Measurements from ENCODE around the gene NCOA3.
"Not testable (repeated sequence)": the region's sequence is repeated elsewhere in the genome, so short reads cannot be mapped to it uniquely, and the experiment has no call there.

NCOA3 gene

DNA sequence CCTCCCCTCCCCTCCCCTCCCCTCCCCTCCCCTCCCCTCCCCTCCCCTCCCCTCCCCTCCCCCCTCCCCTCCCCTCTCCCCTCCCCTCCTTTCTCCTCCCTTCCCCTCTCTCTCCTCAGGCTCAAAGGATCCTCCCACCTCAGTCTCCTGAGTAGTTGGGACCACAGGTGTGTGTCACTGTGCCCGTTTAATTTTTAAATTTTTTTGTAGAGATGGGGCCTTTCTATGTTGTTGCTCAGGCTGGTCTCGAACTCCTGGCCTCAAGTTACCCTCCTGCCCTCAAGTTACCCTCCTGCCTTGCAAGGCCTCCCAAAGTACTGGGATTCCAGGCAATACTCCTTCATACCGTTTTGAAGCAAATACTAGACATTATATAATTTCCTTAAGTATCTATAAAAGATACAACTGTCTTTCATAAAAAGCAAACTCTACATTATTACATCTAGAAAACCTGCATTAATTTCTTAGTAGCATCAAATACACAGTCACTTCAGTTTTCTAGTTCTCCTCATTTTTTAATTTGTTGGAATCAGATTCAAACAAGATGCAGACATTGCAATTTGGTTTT, 39.8 kb downstream of the NCOA3 start:
- no peak for DNase-seq

DNA sequence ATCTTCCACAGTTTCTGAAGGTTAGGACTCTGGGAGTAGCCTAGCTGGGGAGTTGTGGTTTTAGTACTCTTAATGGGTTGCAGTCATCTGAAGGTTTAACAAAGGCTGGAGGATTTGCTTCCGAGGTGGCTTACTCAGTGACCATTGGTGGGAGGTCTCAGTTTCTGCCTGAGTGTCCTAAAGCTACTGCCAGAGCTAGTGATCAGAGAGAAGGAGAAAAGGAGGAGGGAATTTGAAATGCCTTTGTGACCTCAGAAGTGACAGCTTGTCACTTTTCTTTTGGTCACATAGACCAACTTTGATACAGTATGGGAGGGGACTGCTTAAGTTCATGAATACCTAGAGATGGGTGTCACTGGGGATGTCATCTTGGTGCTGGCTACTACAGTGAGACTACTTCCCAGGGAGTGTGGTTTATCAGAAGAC, 41.3 kb downstream of the NCOA3 start:
- DNase-seq = no peak

DNA sequence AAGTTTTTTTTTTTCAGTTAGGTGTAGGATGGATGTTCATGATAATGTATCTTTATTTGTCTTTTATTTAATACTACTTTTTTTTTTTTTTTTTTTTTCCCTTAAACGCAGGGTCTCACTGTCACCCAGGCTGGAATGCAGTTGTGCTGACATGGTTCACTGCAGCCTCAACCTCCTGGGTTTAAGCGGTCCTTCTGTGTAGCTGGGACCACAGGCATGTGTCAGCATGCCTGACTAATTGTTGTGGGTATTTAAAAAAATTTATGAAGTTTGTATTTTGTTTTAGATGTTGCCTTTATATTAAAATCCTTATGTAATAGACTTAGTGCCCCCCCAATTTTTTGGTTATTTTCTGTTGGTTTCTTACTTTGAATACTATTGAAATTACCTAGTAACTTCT, 42.6 kb downstream of the NCOA3 start:
- DNase-seq = no peak

DNA sequence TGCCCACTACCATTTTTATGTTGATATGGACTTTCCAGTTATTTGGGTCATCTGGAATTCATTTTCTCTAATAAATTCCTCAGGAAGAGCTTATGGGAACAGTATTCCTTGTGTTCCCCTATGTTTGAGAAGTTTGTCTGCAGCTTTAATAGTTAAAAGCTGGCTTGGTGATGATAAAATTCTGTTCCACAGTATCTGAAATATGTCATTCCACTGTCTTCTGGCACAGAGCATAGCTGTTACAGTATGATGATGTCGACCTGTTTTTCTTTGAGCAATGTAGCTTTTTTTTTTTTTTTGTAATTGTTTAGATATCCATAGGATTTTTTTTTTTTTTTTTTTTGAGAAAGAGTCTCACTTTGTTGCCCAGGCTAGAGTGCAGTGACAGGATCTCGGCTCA, 43.2 kb downstream of the NCOA3 start:
- no peak for DNase-seq

DNA sequence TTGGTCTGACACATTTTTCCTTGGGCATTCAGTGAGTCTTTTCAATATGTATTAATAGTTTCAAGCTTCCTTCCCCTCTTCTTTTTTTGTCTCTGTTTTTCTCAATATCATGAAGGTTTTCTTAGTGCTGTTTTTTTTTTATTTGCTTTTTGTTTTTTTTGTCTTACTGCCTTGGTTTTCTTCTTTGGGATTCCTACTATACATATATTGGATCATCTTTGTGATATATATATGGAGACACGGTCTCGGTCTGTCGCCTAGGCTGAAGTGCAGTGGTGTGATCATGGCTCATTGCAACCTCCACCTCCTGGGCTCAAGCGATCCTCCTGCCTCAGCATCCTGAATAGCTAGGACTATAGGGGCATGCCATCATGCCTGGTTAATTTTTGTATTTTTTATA, 43.8 kb downstream of the NCOA3 start:
- no peak for DNase-seq

DNA sequence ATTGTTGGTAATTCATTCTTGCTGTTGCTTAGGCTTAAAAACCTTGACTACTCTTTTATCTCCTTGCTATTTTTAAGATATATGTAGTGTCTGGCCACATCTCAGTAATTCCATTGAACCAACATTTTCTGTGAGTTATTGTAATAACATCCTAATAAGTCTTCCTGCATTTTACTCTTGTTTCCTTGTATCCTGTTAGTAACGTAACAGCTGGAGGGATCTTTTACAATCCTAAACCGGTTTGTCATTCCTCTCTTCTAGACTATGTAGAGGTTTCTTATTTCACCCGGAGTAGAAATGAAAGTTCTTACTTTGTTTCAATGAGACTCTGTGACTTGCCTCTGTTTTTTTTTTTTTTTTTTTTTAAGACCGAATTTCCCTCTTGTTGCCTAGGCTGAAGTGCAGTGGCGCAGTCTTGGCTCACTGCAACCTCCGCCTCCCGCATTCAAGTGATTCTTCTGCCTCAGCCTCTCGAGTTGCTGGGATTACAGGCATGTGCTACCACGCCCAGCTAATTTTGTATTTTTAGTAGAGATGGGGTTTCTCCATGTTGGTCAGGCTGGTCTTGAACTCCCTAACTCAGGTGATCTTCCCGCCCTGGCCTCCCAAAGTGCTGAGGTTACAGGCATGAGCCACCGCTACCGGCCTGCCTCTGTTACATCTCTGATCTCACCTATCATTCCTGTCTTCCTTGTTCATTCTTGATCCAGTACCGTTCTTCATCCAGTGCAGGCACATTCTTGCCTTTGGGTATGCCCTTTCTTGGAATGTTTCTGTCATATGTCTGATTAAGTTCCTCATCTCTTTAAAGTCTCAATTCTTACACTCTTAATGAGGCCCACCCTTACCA, 44.7 kb downstream of the NCOA3 start:
- no peak for DNase-seq

DNA sequence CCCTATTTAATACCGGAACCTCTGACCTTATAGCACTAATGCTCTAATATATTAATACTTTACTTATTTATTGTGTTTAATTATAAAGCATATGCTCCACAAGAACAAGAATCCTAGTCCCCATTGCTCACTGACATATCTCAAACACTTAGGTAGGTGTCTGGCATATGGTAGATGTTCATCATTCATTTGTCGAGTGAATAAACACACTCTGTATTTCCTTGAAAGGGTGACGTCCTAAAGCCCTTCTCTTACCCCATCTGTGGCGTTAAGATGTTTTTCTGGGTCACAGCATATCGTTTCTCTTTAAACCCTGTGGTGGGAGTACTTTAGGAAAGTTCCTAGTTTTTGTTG, 45.3 kb downstream of the NCOA3 start:
- no peak for DNase-seq

DNA sequence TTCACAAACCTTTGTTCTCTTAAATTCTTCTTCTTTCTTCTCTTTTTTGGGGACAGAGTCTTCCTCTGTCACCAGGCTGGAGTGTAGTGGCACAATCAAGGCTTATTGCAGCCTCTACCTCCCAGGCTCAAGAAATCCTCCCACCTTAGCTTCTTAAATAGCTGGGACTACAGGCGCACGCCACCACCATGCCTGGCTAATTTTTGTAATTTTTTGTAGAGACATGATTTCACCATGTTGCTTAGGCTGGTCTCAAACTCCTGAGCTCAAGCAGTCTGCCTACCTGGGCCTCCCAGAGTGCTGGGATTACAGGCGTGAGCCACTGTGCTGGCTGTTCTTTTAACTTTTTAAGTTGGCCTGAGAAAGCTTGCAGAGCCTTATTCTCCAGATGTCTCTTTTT, 48.0 kb downstream of the NCOA3 start:
- no peak for DNase-seq

DNA sequence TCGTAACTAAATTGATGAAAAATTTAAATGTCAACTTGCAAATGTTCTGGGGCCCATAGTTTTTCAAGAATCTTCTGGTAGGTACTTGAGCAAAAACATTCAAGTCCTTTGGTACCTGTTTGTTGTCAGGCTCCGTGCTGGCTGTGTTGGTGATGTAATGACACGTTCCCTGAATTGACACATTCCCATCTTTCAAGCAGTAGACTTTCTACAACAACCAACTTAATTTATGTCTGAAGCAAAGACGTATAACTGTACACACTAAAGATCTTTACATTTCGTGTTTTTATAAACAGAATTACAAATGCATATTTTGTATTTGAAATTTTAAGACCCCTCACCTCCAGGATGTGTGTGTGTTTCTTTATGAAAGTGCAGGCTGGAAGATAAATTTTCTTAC, 49.5 kb downstream of the NCOA3 start:
- DNase-seq = no peak

DNA sequence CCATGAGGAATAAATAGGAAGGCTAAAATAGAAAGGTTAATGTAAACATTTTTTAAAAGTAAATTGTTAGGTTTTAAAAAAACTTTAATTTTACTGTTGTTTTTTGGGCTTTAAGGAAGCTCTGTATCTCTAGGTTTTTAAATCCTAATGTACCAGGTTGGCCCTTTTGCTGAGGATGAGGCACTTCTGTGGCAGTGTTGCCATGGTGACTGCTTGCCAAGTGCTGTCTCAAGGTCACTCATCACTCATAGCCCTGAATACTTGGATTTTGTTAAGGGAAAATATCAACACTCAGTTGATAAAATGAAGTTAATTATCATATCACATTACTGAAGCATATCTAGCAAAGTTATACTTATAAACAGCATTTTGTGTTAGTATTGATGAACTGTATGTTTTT, 50.2 kb downstream of the NCOA3 start:
- DNase-seq = no peak

DNA sequence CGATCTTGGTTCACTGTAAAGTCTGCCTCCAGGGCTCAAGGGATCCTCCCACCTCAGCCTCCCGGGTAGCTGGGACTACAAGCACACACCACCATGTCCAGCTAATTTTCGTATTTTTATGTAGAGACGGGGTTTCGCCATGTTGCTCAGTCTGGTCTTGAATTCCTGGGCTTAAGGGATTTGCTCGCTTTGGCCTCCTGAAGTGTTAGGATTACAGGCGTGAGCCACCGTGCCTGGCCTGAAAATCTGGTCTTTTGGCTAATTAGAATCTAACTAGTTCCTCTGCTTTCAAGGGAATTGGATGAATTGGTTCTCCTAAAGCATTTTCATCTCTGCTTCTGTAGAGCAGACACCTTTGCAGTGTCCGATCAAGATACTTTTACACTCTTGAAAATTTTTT, 51.3 kb downstream of the NCOA3 start:
- no peak for DNase-seq

DNA sequence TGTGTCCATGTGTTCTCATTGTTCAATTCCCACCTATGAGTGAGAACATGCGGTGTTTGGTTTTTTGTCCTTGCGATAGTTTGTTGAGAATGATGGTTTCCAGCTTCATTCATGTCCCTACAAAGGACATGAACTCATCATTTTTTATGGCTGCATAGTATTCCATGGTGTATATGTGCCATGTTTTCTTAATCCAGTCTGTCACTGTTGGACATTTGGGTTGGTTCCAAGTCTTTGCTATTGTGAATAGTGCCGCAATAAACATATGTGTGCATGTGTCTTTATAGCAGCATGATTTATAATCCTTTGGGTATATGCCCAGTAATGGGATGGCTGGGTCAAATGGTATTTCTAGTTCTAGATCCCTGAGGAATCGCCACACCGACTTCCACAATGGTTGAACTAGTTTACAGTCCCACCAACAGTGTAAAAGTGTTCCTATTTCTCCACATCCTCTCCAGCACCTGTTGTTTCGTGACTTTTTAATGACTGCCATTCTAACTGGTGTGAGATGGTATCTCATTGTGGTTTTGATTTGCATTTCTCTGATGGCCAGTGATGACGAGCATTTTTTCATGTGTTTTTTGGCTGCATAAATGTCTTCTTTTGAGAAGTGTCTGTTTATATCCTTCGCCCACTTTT, 52.0 kb downstream of the NCOA3 start:
- not testable (repeated sequence) for DNase-seq

DNA sequence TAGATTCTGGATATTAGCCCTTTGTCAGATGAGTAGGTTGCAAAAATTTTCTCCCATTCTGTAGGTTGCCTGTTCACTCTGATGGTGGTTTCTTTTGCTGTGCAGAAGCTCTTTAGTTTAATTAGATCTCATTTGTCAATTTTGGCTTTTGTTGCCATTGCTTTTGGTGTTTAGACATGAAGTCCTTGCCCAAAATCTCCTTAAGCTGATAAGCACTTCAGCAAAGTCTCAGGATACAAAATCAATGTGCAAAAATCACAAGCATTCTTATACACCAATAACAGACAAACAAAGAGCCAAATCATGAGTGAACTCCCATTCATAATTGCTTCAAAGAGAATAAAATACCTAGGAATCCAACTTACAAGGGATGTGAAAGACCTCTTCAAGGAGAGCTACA, 52.6 kb downstream of the NCOA3 start:
- not testable (repeated sequence) for DNase-seq

DNA sequence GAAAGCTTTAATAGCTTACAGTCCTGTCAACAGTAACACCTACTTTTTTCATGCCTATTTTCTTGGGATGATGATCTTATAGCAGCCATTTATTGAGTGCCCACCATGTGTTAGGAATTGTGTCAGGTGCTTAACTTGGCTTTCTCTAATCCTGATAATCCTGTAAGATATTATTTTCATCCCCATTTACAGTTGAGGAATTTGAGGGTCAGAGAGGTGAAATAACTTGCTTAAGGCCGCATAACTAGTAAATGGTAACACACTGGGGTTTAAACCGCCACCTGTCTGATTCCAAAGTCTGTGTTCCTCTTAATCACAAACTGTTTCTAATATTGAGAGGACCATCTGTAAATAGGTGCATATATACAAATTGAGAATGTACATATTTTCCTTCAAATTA, 55.5 kb downstream of the NCOA3 start:
- no peak for DNase-seq

DNA sequence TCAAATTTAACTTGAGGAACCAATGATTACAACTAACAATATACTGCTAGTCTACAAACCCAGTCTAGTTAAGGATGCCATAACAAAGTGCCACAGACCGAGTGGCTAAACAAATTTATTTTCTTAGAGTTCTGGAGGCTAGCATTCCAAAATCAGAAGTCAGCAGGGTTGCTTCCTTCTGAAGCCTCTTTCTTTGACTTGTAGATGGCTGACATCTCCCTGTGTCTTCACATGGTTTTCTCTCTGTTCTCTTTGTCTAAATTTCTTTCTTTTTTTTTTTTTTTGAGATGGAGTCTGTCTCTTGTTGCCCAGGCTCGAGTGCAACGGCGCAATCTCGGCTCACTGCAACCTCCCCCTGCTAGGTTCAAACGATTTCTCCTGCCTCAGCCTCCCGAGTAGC, 56.1 kb downstream of the NCOA3 start:
- no peak for DNase-seq

DNA sequence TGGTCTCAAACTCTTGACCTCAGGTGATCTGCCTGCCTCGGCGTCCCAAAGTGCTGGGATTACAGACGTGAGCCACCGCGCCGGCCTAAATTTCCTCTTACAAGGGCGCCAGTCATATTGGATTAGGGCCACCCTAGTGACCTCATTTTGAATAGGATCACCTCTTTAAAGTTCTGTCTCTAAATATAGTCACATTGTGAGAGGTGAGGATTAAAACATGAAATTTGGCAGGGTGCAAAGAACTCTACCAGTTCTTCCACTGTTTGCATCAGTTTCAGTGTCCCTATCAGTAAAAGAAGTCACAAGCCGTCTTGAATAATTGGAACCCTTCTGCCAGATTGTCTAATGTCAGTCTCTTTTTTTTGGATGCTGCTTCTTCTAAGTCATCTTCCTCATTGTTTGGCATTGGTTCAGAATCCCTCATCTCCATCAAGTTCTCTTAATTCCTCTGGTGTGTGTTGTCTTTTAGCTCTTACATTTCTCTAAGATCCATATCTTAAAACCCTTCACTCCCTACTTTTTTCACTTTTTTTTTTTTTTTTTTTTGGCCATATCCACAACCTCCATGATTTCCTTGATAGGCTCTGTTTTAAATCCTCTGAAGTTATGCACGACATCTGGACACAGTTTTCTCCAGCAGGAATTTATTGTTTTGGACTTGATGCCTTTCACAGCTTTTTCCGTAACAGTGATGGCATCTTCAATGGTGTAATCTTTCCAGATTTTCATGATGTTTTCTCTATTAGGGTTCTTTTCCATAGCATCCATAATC, 56.8 kb downstream of the NCOA3 start:
- DNase-seq = no peak

DNA sequence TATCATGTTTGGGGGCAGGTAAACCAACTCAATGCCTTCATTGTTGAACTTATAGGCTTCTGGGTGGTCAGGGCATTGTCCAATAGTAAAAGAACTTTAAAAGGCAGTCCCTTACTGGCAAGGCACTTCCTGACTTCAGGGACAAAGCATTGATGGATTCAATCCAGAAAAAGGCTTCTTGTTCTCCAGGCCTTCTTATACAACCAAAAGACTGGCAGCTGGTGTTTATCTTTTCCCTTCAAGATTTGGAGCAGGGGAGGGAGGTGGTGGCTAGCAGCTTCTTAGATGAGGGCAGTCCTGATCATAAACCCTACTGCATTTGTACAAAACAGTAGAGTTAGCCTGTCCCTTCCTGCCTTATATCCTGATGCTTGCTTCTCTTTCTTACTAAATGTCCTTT, 57.5 kb downstream of the NCOA3 start:
- no peak for DNase-seq

DNA sequence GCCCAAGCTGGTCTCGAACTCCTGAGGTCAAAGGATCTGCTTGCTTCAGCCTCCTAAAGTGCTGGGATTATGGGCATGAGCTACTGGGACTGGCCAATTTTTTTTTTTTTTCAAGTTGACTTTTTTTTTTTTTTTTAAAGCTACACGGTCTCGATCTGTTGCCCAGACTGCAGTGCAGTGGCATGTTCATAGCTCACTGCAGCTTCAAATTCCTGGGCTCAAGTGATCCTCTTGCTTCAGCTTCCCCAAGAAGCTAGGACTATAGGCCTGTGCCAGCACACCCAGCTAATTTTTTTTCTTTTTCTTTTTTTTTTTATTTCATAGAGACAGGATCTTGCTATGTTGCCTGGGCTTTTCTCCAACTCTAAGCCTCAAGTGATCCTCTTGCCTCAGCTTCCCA, 59.5 kb downstream of the NCOA3 start:
- no peak for DNase-seq

DNA sequence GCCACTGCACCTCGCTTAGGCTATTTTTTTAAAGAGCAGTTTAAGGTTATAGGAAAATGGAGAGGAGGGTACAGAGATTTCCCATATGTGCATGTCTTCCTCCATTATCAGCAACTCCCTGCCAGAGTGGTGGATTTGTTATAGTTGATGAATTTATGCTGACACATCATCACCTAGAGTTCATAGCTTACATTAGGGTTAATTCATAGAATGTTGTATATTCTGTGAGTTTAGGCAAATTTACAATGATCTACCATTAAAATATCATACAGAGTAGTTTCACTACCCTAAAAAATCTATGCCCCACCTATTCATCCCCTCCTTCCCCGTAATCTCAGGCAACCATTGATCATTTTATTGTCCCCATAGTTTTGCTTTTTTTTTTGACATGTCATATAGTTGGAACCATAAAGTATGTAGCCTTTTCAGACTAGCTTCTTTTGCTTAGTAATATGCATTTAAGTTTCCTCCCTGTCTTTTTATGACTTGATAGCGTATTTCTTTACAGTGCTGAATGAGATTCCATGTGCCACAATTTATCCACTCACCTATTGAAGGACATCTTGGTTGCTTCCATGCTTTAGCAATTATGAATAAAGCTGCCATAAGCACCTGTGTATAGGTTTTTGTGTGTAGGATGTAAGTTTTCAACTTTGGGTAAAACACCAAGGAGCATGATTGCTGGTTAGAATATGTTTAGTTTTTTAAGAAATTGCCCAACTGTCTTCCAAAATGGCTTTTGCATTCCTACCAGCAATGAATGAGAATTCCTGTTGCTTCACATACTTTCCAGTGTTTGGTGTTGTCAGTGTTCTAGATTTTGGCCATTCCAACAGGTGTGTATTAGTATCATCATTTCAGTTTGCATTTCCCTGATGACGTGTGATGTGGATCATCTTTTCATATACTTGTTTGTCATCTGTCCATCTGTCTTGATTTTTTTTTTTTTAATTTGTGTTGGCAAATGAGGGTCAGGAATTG, 60.2 kb downstream of the NCOA3 start:
- no peak for DNase-seq

DNA sequence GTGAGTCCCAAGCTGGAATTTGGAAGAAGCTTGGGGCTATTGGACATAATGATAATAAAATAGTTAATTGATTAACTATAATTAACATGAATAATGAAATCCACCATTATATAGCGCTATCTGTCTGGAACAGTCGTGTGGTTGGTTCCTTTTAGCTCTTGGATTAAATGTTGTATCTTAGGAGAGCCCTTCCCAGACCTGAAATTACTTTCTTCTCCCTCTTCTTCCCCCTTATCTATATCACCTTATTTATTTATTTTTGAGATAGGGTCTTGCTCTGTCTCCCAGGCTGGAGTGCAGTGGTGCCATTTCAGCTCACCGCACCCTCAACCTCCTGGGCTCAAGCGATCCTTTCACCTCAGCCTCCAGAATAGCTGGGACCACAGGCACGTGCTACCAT, 64.6 kb downstream of the NCOA3 start:
- DNase-seq = no peak

DNA sequence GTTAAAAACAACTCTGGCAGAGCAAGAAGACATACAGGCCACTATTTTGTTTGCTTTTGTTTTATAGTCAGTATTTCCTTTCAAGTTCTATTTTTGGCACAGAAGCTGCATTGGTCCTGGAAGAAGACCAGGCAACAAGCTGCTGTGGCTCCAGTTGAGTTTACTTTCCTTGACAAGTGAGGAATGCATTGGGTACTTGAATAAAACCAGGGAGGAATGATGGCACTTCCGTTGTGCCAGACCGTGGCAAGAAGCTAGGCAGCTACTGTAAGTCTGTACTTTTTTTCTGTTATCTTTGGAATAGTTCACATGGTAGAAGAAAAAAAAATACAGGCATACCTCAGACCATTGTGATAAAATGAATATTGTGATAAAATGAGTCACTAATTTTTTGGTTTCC, 66.3 kb downstream of the NCOA3 start:
- no peak for DNase-seq

DNA sequence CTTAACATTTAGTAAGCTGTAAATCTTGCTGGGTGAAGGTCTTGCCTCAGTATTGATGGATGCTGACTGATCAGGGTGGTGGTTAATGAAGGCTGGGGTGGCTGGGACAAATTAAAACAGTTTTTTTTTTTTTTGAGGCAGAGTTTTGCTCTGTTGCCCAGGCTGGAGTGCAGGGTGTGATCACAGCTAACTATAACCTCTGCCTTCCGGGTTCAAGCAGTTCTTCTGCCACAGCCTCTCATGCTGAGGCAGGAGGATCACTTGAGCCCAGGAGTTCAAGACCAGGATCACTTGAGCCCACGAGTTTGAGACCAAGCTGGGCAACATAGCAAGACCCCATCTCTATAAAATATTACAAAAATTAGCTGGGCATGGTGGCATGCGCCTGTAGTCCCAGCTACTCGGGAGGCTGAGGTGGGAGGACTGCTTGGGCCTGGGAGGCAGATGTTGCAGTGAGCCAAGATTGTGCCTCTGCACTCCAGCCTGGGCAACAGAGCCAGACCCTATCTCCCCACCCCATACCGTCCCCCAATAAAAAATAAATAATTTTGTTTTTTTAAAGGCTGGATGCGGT, 67.2 kb downstream of the NCOA3 start:
- DNase-seq = no peak
